PC-3 (cell line): ENCODE data around the gene B3GNT5. TPM values are rescaled to one million over a fixed set of nuclear protein-coding genes. Genes with fewer than 3 reads are reported as not detected.

ENCODE experiments used
- ATAC-seq: fragments of 200-7000 bp; cut with Tn5 transposase; 2 replicates; pipeline ENCODE4 v1.9.1; 2020; ENCODE audit warnings: mild to moderate bottlenecking, moderate library complexity
- BruUV-seq: library from RNA; stranded (reverse); fragments of 400-500 nt; replicated peaks from 2 replicates; lab custom pipeline; 2021; lab: Mats Ljungman, UMichigan
- CTCF ChIA-PET: fragments of 300-600 bp; sonication (Branson Sonifier 250); formaldehyde crosslinking; loops from one replicate; lab custom pipeline; 2022; ENCODE audit warnings: antibody characterized with exemption; lab: Charles Lee
- POLR2A ChIA-PET: fragments of 300-600 bp; sonication (Branson Sonifier 250); formaldehyde crosslinking; loops from one replicate; lab custom pipeline; 2022; ENCODE audit warnings: antibody characterized with exemption; ENCODE audit not compliant: unreplicated experiment; lab: Charles Lee
- DNase-seq: peaks from one replicate; pipeline ENCODE4 v3.0.0-alpha.2; 2015
- H2AFZ ChIP-seq: fragments of 300-600 bp; sonication (generic); 2 replicates; pipeline ENCODE4 v1.6.0; 2016; ENCODE audit warnings: antibody characterized with exemption, low read length
- H3F3A ChIP-seq: fragments of 300-600 bp; sonication (generic); one replicate; pipeline ENCODE4 v1.6.0; 2017; ENCODE audit warnings: antibody characterized with exemption, low read length, control low read depth, mild to moderate bottlenecking; ENCODE audit not compliant: unreplicated experiment
- H3K27ac ChIP-seq: fragments of 300-600 bp; sonication (generic); 2 replicates; pipeline ENCODE4 v1.5.1; 2016; ENCODE audit warnings: mild to moderate bottlenecking, low read length
- H3K27me3 ChIP-seq: fragments of 300-600 bp; sonication (generic); 2 replicates; pipeline ENCODE4 v1.6.1; 2016; ENCODE audit warnings: low read length, mixed read lengths
- H3K36me3 ChIP-seq: fragments of 300-600 bp; sonication (generic); 2 replicates; pipeline ENCODE4 v1.6.1; 2016; ENCODE audit warnings: low read depth, mixed run types, low read length, mixed read lengths
- H3K4me1 ChIP-seq: fragments of 300-600 bp; sonication (generic); 2 replicates; pipeline ENCODE4 v1.5.1; 2016; ENCODE audit warnings: low read length; ENCODE audit not compliant: insufficient read depth
- H3K4me2 ChIP-seq: fragments of 300-600 bp; sonication (generic); 2 replicates; pipeline ENCODE4 v1.6.0; 2016; ENCODE audit warnings: low read length
- H3K4me3 ChIP-seq: fragments of 300-600 bp; sonication (generic); 2 replicates; pipeline ENCODE4 v1.5.1; 2016; ENCODE audit warnings: mild to moderate bottlenecking, low read length, mixed read lengths
- H3K79me2 ChIP-seq: fragments of 300-600 bp; sonication (generic); 2 replicates; pipeline ENCODE4 v1.6.1; 2017; ENCODE audit warnings: low read length, mixed read lengths
- H3K9ac ChIP-seq: fragments of 300-600 bp; sonication (generic); 2 replicates; pipeline ENCODE4 v1.6.0; 2016; ENCODE audit warnings: mild to moderate bottlenecking, low read length
- H3K9me2 ChIP-seq: fragments of 300-600 bp; sonication (generic); replicated peaks from 2 replicates; pipeline ENCODE4 v1.6.1; 2016; ENCODE audit warnings: mixed run types, low read length, mixed read lengths
- H3K9me3 ChIP-seq: fragments of 300-600 bp; sonication (generic); 2 replicates; pipeline ENCODE4 v1.6.1; 2016; ENCODE audit warnings: low read length, mixed read lengths
- H4K20me1 ChIP-seq: fragments of 300-600 bp; sonication (generic); 2 replicates; pipeline ENCODE4 v1.6.1; 2016; ENCODE audit warnings: low read length, mixed read lengths
- EZH2 ChIP-seq: fragments of 300-600 bp; sonication (generic); IDR thresholded peaks from one replicate; pipeline ENCODE4 v1.6.1; 2017; ENCODE audit warnings: antibody characterized with exemption, mild to moderate bottlenecking, low read length; ENCODE audit not compliant: unreplicated experiment
- EZH2phosphoT487 ChIP-seq: fragments of 300-600 bp; sonication (generic); IDR thresholded peaks from 2 replicates; pipeline ENCODE4 v1.6.1; 2018; ENCODE audit warnings: mild to moderate bottlenecking, antibody characterized with exemption, low read length, borderline replicate concordance
- intact Hi-C: fragments of 100-400 bp; cut with micrococcal nuclease; formaldehyde crosslinking; loops from 2 replicates; pipeline ENCODE4 v1.9.0; 2023
- total RNA-seq: library from RNA; depleted of rRNA; stranded (reverse); fragments of >200 nt; gene quantifications from 2 replicates; pipeline ENCODE4 v1.2.3, GENCODE V29; 2014
- TF ChIP-seq, protein P1 (sequence below): fragments of 300-600 bp; sonication (generic); conservative IDR thresholded peaks from 2 replicates; pipeline ENCODE4 v1.5.1; 2017; ENCODE audit warnings: antibody characterized with exemption, low read depth, mild to moderate bottlenecking, low read length

The B3GNT5 gene
- total RNA-seq, 1 experiment from 2014 or later: 22.9 TPM

DNA sequence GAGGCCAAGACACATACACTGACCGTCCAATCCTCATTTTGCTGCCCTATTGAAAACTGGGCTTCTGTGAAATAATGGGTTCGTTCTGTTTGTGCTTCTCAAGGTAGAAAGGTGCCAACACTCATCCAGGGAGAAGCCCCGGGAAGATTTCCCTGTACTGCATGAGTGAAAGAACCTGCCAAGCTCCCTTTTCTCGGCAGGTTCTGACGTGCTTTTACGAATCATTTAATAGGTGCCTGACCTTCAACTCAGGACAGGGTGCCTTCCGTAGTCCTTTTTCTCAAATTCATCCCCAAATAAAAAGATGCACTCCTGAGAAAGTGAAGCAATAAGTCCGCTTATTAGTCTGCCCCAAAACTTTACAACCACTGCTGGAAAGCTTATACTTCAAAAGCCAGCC is 64.2 kb downstream of the B3GNT5 start:
- ChIA-PET CTCF (no interaction called here), POLR2A (no interaction called here)
- Histone ChIP-seq H3K9ac (no peak overlapping the region; the same call in 1 of the 2 replicates), H3F3A (no peaks in the 10 kb centered on the region), H3K4me1 (peaks cover 42% of the 10 kb centered on the region), H4K20me1 (no peaks in the 10 kb centered on the region), H3K4me2 (peak overlapping the region; percentile 67; the same call in 1 of the 2 replicates), H3K27me3 (no peaks in the 10 kb centered on the region), H2AFZ (no peak overlapping the region), H3K9me2 (no peaks in the 10 kb centered on the region), H3K36me3 (no peaks in the 10 kb centered on the region), H3K4me3 (no peak overlapping the region), H3K79me2 (no peaks in the 10 kb centered on the region), H3K27ac (peak overlapping the region; percentile 85), H3K9me3 (no peaks in the 10 kb centered on the region)
- no TSS peak for BruUV-seq
- ATAC-seq (no peak), DNase-seq (no peak)
- TF ChIP-seq EZH2phosphoT487: no peak
- no peak for TF ChIP-seq EZH2
- TF ChIP-seq, protein P1, sequence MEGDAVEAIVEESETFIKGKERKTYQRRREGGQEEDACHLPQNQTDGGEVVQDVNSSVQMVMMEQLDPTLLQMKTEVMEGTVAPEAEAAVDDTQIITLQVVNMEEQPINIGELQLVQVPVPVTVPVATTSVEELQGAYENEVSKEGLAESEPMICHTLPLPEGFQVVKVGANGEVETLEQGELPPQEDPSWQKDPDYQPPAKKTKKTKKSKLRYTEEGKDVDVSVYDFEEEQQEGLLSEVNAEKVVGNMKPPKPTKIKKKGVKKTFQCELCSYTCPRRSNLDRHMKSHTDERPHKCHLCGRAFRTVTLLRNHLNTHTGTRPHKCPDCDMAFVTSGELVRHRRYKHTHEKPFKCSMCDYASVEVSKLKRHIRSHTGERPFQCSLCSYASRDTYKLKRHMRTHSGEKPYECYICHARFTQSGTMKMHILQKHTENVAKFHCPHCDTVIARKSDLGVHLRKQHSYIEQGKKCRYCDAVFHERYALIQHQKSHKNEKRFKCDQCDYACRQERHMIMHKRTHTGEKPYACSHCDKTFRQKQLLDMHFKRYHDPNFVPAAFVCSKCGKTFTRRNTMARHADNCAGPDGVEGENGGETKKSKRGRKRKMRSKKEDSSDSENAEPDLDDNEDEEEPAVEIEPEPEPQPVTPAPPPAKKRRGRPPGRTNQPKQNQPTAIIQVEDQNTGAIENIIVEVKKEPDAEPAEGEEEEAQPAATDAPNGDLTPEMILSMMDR: no peak
- intact Hi-C loops: no loop called here

DNA sequence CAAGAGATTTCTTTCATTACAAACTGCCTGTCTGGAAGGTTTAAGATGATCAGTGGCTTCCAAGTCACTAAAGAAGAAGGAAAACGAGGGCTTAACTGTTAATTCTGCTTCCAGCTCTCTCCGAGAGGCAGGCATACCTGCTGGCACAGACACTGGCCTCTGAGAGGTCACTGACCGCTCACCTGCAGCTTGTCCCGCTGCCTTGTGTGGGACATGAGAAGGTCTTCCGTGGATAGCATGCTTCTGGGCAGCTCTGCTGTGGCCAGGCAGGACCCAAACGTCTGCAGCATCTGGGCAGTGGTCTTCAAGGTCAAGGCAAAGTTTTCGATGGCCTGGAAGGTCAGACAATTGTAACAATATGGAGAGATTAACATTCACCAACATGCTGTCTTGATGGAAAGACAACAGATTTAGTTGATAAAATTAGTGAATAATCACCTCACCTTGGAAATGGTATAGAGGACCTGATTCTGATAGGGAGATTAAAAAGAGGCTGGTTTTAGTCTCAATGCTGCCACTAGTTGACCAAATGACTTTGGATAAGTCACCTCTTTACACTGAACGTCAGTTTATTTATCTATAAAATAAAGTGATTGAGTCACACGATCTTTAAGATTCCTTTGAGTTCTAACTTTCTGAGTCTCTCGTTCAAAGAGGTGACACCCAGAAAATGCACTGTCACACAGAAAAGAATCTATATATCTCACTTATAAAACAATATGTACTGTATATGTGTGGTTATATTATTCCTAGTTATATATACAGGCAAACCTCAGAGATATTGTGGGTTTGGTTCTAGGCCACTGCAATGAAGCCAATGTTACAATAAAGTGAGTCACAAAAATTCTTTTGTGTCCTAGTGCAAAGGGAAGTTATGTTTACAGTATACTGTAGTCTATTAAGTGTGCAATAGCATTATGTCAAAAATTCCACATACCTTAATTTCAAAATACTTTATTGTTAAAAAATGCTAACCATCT is 65.1 kb downstream of the B3GNT5 start:
- no peak overlapping the region for H2AFZ ChIP-seq
- BruUV-seq: TSS peak; percentile 40
- ChIA-PET CTCF (no interaction called here), POLR2A (no interaction called here)
- no peaks in the 10 kb centered on the region for H3K36me3 ChIP-seq
- H3K9ac ChIP-seq: peak overlapping the region; percentile 52
- no peaks in the 10 kb centered on the region for H4K20me1 ChIP-seq
- no peaks in the 10 kb centered on the region for H3F3A ChIP-seq
- ATAC-seq: peak; percentile 90
- no peaks in the 10 kb centered on the region for H3K79me2 ChIP-seq
- intact Hi-C loops: loop anchor here (2.0 kb wide), 1 partner anchor 27 kb away; no protein-coding TSS in a partner anchor
- H3K4me2 ChIP-seq: peak overlapping the region; percentile 67
- no peaks in the 10 kb centered on the region for H3K9me2 ChIP-seq
- no peak overlapping the region for H3K4me3 ChIP-seq
- H3K27me3 ChIP-seq: no peaks in the 10 kb centered on the region
- peaks cover 36% of the 10 kb centered on the region for H3K4me1 ChIP-seq
- TF ChIP-seq, protein P1: peak; percentile 17; the same call in 1 of the 2 replicates
- TF ChIP-seq EZH2phosphoT487 (no peak), EZH2 (no peak)
- DNase-seq: peak; percentile 89
- peak overlapping the region; percentile 85 for H3K27ac ChIP-seq
- no peaks in the 10 kb centered on the region for H3K9me3 ChIP-seq
